Stimulated activated naive CD4-positive, alpha-beta T cell treated with Interleukin-2 at 50 U/mL for 16 hours (primary cell): ENCODE measurements around the gene CHADL.

Experiments
- DNase-seq: peaks from one replicate; lab custom pipeline; 2025; lab: John Stamatoyannopoulos, UW

Gene CHADL

DNA sequence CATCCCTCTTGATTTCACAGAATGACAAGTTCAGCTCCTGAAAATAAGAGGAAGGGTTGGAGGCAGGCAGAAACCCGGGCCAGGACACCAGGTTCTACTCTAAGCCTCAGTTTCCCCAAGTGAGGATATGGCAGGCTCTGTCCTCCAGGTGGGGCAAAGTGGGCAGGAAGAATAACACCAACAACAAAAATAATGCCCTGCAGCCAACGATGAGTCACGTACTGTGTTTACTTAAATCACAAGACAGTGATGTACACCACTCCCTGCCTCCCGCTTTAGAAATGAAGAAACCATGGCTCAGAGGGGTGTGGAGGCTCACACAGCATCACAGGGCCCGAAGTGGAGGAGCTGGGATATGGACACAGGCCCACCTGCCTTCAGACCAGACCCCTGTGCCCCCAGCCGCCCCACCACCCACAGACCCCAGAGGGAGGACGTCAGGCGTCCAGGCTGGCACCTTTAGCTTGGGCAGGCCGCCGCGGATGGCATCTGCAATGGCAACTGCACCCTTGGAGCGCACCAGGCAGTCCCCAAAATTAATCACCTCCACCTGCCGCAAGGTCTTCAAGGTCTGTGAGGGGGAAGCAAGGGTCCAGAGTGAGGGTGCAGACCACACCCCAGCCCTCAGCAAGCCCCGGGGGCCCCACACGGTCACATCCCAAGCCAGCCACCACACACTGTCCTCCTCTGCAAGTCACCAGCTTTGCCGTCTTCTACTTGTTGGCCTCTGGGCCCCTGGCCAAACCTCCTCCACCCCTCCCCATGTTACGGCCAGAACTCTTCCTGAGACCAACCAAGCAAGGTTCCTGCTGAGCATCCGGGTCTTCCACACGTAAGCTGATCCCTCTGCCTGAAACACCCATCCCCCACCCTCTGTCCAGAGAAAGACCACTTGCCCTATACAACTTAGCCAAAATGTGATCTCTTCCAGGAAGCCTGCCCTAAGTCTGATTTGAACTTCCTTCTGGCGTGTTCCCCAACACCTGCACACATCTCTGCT is 15.8 kb upstream of the CHADL start:
- no peak for DNase-seq

GRCh38 chr22:41254230-41254629 is 13.5 kb upstream of the CHADL start:
- DNase-seq, result no peak

DNA sequence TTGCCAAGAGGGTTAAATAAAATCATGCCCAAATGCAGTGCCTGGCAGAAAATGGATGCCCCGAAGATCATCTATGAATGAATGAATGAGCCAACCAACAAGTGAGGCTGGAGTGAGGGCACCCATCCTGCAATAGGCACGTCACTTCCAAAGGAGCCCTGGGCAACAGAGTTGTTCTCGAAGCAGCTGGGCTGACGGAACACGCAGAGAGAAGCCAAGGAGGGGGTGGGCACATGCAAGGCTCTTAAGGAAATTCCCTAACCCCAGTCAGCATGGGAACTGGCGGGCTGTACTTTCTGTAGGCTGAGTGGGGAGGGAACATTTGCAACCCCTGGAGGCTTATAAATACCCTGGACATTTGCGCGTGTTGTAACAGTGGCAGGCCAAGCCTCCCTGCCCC is 11.6 kb upstream of the CHADL start:
- no peak for DNase-seq

DNA sequence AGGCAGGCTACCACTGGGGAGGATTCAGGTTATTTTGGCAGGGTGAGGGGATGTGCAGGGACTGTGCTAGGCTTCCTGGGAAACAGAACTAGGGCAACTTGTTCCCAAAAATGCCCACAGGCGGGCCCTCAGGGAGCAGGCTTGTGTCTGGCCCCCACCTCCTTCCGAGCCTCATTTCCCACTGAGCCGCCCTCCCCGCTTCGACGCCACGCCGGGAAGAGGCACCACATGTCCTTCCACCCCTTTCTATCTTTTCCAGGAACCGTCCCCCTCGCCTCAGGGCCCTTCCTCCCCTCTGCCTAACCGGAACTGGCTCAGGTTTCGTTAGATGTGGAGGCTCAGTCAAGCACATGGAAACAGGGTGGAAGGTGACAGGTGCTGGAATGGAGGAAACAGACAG is 9.4 kb upstream of the CHADL start:
- DNase-seq, result no peak

DNA sequence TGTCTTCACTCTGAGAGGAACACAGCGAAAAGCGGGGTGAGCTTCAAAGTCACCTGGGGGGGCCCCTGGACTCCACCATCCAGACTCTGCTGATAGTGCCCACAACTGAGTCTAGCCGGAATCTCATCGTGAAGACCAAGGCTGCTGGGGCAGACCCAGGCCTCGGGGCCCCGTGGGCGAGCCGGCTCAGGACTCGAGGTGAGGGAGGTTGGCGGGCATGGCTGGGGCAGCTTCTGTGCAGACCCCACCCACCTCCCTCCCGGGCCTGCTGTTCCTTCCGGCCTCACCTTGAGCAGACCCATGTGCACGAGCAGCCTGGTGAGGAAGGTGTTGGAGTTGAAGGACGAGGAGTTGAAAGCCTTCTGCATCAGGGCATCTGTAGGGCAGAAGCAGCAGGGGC is 8.7 kb upstream of the CHADL start:
- DNase-seq, result no peak

- DNase-seq, result no peak
Observed at GRCh38 chr22:41248758-41249157, 8.0 kb upstream of the CHADL start.

DNA sequence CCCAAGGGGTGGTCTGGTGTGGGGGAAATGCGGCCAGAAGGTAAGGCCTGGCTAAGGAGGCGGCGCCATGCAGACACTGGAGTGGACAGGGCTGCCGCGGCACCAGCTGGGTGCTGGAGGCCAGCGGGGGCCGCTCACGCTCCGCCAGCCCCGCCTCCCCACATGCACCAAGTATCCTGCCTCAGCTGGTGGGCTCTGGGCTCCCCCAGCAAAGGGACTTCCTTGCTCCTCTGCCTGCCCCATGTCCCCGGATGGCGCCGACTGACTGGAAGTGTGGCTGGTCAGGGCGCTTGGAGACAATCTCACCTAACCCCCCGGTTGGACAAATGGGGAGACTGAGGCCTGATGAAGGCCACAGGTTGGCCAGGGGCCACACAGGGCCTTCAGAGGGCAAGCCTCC is 7.6 kb upstream of the CHADL start:
- no peak for DNase-seq

GRCh38 chr22:41247703-41248102 is 7.0 kb upstream of the CHADL start:
- DNase-seq, result no peak

DNA sequence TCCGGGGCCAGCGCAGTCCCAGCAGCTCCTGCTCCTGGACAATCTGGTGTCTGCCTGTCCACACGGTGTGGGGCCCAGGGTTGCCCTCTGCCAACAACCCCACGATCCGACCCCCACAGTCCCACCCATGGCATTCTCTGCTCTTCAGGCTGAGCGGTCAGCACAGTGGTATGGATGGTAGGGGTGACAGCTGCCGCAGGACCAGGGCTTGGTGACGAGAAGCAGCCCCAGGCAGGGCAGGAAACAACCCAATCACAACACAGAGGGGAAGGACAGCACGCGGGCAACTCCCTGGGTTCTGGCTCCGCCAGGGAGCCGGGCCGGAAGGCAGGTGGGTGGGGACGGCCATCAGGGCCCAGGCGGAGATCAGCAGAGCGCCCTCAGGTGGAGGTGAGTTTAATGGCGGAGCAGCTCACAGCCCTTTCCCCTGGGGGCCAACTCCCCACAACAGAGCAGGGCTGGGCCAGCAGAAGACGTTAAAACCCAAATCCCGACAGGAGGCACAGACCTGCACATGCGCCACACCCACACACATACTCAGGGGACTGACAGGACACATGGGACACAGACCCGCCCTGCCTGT is 5.3 kb upstream of the CHADL start:
- DNase-seq, result no peak

GRCh38 chr22:41243361-41243760 is 2.6 kb upstream of the CHADL start:
- no peak for DNase-seq

DNA sequence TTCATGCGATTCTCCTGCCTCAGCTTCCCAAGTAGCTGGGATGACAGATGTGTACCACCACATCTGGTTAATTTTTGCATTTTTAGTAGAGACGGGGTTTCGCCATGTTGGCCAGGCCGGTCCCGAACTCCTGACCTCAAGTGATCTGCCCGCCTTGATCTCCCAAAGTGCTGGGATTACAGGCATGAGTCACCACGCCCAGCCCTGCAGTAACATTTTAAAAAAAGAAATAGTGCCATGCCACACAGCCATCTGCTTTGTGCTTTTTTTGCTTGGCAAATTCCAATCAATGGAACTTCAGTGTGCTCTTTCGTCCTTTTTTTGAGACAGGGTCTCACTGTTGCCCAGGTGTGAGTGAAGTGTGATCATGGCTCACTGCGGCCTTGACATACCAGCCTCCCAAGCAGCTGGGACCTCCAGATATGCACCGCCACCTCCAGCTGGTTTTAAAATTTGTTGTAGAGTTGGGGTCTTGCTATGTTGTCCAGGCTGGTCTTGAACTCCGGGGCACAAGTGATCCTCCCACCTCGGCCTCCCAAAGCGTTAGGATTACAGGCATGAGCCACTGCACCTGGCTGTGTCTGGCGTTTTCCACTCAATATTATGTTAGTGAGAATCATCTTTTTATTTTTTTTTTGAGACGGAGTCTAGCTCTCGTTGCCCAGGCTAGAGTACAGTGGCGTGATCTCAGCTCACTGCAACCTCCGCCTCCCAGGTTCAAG is 1.8 kb upstream of the CHADL start:
- DNase-seq, result no peak

- no peak for DNase-seq
Observed at GRCh38 chr22:41241133-41241676, 474 bp upstream of the CHADL start.

DNA sequence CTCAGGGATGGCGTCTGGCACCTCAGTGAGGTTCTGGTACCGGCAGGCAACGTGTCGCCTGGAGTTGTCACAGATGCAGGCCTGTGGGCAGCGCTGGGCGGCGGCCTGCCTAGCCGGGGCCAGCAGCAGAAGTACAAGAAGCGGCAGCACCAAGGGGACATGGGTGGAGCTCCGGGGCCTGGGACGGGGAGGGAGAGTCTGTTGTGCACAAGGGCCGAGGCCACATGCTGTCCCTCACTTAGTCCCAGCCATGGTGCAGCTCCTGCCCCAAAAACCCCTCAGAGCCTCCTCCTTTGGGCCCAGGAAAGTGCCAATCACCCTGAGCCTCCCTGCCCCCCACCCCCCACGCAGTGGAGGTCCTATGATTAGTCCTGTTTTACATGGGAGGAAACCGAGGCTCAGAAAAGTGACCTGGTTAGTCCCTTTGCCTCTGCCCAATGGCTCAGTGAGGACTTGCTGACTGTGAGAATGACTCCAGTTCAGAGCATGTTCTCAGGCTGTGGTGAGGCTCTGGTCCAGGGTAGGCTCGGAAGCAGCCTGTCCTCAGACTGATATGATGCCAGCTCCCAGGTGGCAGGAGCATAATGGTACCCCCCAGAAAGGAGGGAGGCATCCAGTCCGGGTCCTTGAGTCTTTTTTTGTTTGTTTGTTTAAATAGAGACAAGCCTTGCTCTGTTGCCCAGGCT is 1.1 kb downstream of the CHADL start:
- no peak for DNase-seq

DNA sequence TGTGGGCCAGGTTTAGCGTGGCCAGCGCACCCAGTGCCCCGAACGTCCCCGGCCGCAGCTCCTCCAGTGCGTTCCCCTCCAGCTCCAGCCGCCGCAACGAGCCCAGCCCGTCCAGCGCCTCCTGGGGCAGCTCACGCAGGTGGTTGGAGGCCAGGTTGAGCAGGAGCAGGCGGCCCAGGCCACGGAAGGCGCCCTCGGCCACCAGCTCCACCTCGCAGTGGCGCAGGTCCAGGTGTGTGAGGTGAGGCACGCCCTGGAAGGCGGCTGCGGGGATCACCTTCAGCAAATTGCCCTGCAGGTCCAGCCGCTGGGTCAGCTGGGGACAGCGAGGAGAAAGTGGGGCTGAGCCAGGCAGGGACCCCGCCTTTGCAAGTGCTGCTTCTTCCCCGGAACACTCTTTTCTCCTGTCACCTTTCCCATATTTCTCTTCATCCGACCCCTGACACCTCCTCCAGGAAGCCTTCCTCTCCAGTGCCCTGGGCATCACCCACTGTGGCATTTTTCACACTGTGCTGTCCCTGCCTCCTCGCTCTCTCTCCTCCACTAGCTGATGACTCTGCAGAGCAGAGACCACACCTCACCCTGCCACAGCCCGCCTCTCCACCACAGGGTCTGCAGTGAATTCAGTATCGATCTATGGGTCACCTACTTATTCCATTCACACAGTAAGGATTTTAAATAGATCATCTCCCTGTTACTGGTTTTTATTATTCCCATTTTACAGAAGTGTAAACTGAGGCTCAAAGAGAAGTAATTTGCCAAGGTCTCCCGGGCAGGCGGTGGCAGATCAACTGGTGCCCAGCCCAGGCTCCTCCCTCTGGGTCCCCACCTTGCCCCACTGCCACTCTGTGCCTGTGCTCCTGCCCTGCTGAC is 1.9 kb downstream of the CHADL start:
- DNase-seq, result no peak

GRCh38 chr22:41237707-41238569 is 2.8 kb downstream of the CHADL start:
- peak; percentile 71 for DNase-seq

DNA sequence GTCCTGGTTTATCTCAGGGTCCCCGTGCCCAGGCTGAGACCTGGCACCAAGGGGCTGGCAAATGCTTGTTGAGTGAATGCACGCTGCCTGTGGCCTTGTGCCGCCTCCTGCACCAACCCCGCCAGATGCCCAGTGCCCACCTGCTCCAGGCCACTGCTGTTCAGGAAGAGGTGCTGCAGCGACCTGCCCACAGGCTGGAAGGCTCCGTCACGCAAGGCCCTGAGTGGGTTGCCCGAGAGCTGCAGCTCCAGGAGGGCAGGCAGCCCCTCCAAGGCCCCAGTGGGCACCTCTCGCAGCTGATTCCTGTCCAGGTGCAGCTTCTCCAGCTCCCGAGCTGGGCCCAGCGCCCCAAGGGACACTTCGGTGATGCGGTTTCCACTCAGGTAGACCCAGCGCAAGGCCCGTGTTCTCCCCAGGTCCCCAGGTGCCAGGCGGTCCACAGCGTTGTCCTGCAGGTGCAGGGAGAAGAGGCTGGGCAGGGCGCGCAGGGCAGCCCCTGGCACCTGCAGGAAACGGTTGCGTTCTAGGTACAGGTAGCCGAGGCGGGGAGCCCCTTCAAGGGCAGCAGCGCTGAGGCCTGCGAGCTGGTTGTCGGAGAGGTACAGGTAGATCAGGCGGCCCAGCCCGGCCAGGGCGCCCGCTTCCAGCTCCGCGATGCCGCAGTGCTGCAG is 3.6 kb downstream of the CHADL start:
- no peak for DNase-seq

- DNase-seq, result no peak
Observed at GRCh38 chr22:41234815-41235695, 5.7 kb downstream of the CHADL start.

GRCh38 chr22:41231369-41231768 is 9.4 kb downstream of the CHADL start:
- no peak for DNase-seq
